HT-29 (cell line): Measurements from ENCODE around the gene KIAA0513. TPM values are rescaled to one million over a fixed set of nuclear protein-coding genes. Genes with fewer than 3 reads are reported as not detected.

Experiments
- DNase-seq: peaks from one replicate; pipeline ENCODE4 v3.0.0-alpha.2; 2015; ENCODE audit warnings: low spot score
- total RNA-seq: library from RNA; depleted of rRNA; stranded (reverse); fragments of >200 nt; shearing (Covaris generic); gene quantifications from 2 replicates; pipeline ENCODE4 v1.2.3, GENCODE V29; 2014

KIAA0513 gene
- total RNA-seq, 1 experiment from 2014 or later = 1.2 TPM

- DNase-seq = no peak
Measured at GRCh38 chr16:85068746-85069145, 41.2 kb downstream of the KIAA0513 start.

DNA sequence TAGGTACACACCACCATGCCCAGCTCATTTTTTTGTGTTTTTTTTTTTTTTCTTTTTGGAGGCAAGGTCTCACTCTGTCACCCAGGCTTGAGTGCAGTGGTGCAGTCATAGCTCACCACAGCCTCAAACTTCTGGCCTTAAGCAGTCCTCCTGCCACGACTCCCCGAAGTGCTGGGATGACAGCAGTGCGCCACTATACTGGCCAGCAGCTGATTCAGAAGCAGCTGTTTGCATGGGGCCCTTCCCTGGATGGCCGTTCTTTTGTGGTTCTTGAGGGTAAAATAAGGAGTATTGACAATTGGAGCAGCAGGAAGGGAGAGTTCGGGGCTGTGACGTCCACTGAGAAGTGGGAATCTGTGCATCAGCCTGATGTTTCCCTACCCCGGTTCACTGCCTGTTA, 41.6 kb downstream of the KIAA0513 start:
- no peak for DNase-seq

GRCh38 chr16:85072076-85072860, 44.7 kb downstream of the KIAA0513 start:
- no peak for DNase-seq

DNA sequence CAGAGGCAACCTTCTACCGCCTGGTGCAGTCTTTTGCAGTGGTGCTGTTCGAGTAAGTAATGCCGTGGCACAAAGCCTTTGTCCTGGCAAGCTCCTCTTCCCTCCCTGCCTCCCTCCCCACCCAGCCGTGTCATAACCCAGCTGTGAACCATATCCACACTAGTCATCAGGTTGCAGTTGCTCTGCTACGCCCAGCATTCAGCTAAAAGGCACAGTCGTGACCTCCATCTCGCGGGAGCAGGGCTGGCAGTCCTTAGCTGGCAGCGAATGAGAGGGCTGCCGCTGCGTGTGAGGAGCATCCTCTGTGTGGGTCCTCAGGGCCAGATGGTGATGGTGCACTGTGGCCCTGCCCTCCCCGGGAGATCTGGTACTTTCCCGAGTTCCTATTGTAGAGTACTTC, 45.4 kb downstream of the KIAA0513 start:
- peak; percentile 67 for DNase-seq

GRCh38 chr16:85074225-85074914, 46.8 kb downstream of the KIAA0513 start:
- DNase-seq = no peak

- no peak for DNase-seq
Measured at GRCh38 chr16:85075236-85075924, 47.8 kb downstream of the KIAA0513 start.

- DNase-seq = no peak
Measured at GRCh38 chr16:85077039-85077438, 49.4 kb downstream of the KIAA0513 start.

DNA sequence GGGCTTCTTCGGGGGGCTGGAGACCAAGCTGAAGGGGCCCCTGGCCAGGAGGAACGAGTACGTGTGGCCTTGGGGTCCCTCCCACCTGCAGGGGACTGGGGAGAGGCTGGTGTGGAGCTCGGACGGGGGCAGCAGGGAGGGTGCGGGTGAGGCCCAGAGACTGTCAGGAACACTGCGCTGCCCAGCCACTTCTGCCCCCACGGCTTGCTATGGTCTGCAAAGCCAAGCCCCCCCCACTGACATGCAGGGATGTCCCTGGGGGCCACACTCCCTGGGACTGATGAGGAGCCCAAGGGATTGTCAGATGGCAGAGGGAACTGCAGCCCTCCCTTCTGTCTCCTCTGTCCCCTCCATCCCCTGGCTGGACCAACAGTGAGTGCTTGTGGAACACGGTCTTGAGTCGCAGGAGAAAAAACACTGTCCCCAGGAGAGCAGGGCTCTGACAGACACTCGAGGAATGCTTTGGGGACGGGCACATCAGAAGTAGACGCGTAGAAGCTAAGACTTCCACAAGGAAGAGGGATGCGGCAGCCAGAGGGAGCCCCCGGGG, 50.1 kb downstream of the KIAA0513 start:
- DNase-seq = no peak

DNA sequence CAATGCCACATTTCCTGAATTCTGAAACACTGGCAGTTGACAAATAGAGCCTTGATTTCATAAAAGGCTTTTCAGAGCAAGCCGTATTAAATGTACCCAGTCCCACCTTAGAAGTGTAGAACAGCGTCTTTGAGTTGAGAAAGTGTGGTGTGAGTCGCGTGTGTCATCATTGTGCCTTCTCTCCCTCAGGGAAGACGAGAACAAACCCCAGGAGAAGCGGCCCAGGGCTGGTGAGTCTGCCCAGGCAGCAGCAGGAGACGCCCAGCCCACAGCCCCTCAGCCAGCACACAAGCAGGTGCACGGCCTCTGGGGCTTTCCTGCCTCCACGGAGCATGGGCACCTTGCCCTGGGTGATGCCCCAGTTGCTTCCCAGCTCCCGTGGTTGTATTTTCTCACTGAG, 50.6 kb downstream of the KIAA0513 start:
- DNase-seq = no peak

DNA sequence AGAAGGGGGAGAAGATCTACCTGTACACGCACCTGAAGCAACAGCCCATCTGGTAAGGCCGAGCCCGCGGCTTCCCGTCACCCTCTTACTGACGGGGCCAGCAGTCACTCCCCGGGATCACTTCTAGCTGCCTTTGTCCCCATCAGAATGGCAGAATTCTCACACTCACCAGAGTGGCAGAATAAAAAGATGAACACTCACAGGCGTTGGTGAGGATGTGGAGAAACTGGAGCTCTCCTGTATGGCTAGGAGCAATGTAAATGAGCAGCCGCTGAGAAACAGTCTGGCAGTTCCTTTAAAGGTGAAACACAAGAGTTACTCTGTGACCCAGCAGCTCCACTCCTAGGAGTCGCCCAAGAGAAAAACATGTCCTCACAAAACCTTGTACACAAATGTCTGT, 51.4 kb downstream of the KIAA0513 start:
- DNase-seq = no peak

DNA sequence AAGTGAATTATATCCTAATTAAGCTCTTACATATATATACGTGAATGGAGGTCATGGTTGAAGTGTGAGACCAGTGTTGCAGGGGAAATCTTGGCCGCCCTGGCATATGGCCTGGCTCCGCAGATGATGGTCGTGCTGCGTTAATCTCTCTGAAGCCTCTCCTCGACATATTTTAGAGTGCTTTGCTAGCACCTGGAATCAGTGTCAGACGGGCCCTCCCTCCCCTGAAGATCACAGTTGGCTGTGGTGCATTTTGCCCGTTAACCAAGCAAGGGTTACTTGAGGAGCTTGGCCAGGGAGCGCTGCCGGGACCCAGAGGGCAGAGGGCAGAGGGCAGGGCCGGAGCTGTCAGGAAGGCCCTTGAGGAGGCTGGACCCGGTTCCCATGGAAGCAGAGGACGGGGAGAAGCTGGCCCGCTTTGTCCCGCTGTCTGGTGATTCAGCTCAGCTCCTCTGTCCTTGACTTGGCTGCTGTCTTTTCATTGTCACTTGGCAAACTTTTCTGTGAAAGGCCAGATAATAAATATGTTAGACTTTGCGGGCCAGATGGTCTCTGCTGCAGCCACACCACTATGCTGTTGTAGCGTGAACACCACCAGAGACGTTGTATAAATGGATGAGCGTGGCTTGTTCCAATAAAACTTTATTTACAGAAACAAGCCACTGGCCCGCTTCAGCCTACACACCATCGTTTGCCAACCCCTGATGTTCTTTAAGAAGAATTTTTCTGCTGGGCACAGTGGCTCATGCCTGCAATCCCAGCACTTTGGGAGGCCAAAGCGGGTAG, 52.4 kb downstream of the KIAA0513 start:
- no peak for DNase-seq

- no peak for DNase-seq
Measured at GRCh38 chr16:85081038-85081437, 53.4 kb downstream of the KIAA0513 start.

GRCh38 chr16:85081765-85082164, 54.2 kb downstream of the KIAA0513 start:
- no peak for DNase-seq

- DNase-seq = no peak
Measured at GRCh38 chr16:85082173-85083050, 54.8 kb downstream of the KIAA0513 start.

DNA sequence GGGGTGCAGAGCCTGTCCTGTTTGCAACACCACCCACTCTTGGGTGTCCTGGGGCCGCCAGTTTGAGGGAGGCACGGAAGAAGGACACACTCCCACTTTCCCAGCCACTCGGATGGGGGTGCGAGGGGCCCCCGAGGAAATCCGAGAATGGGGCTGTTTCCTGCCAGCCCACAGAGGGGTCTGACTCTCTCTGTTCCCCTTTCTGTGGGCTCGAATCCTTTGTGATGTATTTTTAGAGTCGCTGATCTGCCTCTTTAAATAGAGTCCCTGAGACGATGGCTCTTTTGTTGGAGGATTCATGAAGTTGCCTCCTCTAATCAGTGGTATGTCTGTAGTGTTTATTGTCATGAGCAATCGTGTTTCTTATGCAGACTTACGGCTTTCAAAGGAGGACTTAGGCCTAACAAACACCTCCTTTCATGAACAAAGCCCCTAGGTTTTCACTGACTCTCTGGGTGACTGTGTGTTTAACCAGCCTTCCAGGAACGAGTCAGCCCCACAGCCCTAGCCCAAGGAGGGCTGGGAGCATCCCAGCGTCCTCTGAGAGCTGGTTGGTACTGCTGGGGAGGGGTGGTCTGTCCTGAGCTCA, 55.5 kb downstream of the KIAA0513 start:
- DNase-seq = no peak

- no peak for DNase-seq
Measured at GRCh38 chr16:85084841-85085510, 57.4 kb downstream of the KIAA0513 start.

DNA sequence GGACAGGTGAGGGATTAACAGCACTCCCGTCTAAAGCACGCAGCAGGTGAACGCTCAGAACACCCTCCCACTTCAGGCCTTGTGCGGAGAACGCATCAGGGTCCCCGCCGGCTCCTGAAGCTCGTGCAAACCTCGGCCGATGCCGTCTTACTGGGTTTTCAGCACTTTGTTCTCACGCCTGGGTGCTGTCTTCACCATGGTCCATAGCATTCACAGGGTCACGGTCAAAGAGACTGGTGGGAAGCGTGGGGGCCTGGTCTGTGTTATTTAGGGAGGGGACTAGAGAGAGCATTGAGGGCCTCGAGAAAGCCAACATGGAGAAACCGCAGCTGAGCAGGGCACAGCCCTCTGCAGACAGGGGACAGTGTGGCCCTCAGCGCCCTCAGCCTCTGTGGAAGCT, 58.1 kb downstream of the KIAA0513 start:
- DNase-seq = no peak

GRCh38 chr16:85086347-85087291, 59.0 kb downstream of the KIAA0513 start:
- peak; percentile 84 for DNase-seq
